ENCODE results near the gene CEL. TPM values are rescaled to one million over a fixed set of nuclear protein-coding genes. Genes with fewer than 3 reads are reported as not detected.
"Not testable (repeated sequence)": the region's sequence is repeated elsewhere in the genome, so short reads cannot be mapped to it uniquely, and the experiment has no call there.

The CEL gene
- 1 to 10 TPM; 2.8 to 3.5 TPM for total RNA-seq

DNA sequence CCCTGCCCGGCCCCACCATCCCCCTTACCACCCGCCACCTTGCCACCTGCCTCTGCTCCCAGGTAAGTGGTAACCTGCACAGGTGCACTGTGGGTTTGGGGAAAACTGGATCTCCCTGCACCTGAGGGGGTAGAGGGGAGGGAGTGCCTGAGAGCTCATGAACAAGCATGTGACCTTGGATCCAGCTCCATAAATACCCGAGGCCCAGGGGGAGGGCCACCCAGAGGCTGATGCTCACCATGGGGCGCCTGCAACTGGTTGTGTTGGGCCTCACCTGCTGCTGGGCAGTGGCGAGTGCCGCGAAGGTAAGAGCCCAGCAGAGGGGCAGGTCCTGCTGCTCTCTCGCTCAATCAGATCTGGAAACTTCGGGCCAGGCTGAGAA is at the start of gene CEL:
TSS of gene CEL (plus strand) at position 218 of the 382 bp plus-strand sequence. CDS start at position 240, 22 bp downstream.
- H3K27ac Mint-ChIP-seq = peak within 1 kb of the TSS; percentile 76
- POLR2A ChIA-PET, H3K27me3 Mint-ChIP-seq, H3K4me3 Mint-ChIP-seq, DNase-seq, CTCF ChIA-PET, H3K9me3 Mint-ChIP-seq: not testable (repeated sequence)
- H3K36me3 Mint-ChIP-seq (ENCODE audit: low read depth) = peaks cover 26% of the 10 kb centered on the region
- H3K4me1 Mint-ChIP-seq = peaks cover 52% of the 10 kb centered on the region

DNA sequence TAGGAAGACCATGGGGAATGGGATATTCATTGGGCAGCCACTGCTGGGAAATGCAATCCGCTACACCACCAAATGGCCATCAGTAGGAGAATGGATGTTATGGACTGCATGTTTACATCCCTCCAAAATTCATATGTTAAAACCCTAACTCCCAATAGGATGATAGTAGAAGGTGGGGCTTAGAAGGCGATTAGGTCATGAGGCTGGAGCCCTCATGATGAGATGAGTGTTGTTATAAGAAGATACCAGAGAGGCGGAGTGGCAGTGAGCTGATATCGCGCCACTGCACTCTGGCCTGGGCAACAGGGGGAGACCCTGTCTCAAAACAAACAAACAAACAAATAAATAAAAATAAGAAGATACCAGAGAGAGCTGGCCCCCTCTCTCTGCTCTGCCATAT is 47.1 kb upstream of the CEL start:
- Mint-ChIP-seq H3K9me3 (no peaks in the 10 kb centered on the region), H3K4me1 (no peaks in the 10 kb centered on the region), H3K36me3 (ENCODE audit: low read depth) (no peaks in the 10 kb centered on the region), H3K4me3 (no peak overlapping the region), H3K27ac (no peak overlapping the region), H3K27me3 (peaks cover 29% of the 10 kb centered on the region)
- ChIA-PET POLR2A (no interaction called here), CTCF (interaction anchor here (2.0 to 2.3 kb wide), 2 partner anchors 8 to 10 kb away, joined by 9 to 15 read pairs; no protein-coding TSS in a partner anchor)
- no peak for DNase-seq

DNA sequence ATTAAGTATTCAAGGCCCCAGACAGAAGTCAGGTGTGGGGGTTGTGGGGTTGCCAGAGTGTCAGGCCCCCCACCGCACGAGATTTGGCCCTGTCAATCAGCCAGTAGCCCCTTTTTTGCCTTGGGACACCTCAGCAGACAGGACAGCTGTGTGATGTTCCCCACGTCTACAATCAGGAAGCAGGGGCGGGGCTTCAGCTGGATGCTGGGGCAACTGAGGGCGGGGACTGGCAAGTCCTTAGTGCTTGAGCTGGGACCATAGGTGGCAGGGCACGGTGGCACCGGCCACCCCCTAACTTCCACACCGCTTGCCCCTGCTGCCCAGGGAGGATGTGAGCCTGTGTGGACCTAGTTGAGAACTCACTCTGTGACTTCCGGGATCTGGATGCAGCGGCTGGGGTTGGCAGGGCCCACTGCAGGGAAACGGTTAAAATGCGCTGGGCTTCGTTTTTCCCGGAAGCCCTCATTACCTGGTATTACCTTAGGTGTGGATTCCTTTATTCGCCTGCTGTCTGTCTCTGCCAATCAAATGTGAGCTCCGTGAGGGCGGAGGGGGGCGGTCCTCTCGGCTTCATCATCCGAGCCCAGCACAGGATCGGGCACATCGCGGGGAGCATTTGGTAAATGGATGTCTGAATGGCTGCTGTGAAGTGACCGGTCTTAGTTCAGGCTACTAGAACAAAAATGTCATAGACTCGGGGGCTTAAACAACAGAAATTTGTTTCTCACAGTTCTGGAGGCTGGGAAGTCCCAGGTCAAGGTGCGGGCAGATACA is 38.5 kb upstream of the CEL start:
- ChIA-PET POLR2A (no interaction called here), CTCF (interaction anchor here (0.9 to 3.0 kb wide), 18 partner anchors 9 to 173 kb away, joined by 3 to 51 read pairs (median 4); partner anchors contain the start of gene GTF3C5)
- Mint-ChIP-seq H3K36me3 (ENCODE audit: low read depth) (no peaks in the 10 kb centered on the region), H3K4me3 (peak overlapping the region; percentile 43), H3K27ac (no peak overlapping the region), H3K4me1 (peaks cover 24% of the 10 kb centered on the region), H3K27me3 (peaks cover 4% of the 10 kb centered on the region), H3K9me3 (no peaks in the 10 kb centered on the region)
- DNase-seq = peak; percentile 71

DNA sequence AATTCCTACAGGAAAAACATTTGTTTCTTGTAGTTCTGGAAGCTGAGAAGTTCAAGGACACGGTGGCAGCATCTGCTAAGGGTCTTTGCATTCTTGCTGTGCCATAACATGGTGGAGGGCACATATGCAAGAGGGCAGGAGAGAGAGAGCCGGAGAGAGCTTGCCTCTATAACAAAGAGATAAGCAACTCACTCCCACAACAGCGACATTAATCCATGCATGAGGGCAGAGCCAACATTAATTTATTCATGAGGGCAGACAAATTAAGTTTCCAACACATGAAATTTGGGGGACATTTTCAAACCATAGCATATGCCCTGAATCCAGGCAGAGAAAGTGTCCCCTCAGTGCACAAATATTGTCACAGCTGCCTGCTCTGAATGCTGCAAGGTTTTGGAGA is 35.4 kb upstream of the CEL start:
- Mint-ChIP-seq H3K36me3 (ENCODE audit: low read depth) (peaks cover 5% of the 10 kb centered on the region), H3K4me3 (no peak overlapping the region), H3K27me3 (peaks cover 1% of the 10 kb centered on the region), H3K9me3 (no peaks in the 10 kb centered on the region), H3K27ac (no peak overlapping the region), H3K4me1 (peaks cover 37% of the 10 kb centered on the region)
- no peak for DNase-seq
- POLR2A ChIA-PET = no interaction called here
- CTCF ChIA-PET = interaction anchor here (0.6 kb wide), 1 partner anchor 146 kb away, joined by 4 read pairs; no protein-coding TSS in a partner anchor

DNA sequence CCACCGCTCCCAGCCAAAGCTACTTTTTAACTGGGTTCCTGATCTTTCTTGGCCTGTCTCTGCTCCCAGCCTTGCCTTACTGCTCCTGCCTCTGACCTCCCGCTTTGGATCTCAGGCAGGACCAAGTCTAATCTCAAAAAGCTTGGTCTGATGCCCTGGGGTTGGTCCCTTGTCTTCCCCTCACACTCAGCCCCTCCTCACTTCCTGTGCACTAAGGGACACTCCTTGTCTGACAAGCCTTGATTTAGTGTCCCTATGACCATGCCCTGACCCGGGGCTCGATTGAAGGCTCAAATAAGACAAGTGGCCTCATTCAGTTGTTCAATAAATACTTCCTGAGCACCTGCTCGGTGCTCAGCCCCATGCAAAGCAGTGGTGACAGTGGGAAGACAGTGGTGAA is 34.6 kb upstream of the CEL start:
- Mint-ChIP-seq H3K36me3 (ENCODE audit: low read depth) (peaks cover 12% of the 10 kb centered on the region), H3K9me3 (peaks cover 3% of the 10 kb centered on the region), H3K4me1 (peaks cover 44% of the 10 kb centered on the region), H3K27me3 (no peaks in the 10 kb centered on the region), H3K4me3 (no peak overlapping the region), H3K27ac (no peak overlapping the region)
- ChIA-PET CTCF (interaction anchor here (1.6 kb wide), 1 partner anchor 13 kb away, joined by 4 read pairs; no protein-coding TSS in a partner anchor), POLR2A (no interaction called here)
- DNase-seq = no peak

DNA sequence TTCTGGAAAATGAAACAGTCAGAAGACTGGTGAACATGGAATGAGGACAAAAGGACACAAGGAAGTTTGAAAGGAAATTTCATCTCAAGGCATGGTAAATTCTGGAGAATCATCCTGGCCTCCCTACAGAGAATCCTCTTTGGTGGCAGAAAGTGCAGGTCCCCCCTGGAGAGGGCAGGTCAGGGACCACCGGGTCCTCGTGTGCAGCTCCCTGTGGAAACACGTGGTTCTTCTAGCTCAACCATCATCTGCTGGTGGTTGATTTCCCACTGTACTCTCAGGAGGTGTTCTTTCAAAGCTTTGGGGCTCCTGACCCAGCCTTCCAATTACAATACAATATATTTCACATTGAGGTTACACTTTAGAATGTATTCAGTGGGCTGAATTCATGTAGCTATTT is 33.6 kb upstream of the CEL start:
- Mint-ChIP-seq H3K27ac (no peak overlapping the region), H3K36me3 (ENCODE audit: low read depth) (peaks cover 19% of the 10 kb centered on the region), H3K9me3 (peaks cover 3% of the 10 kb centered on the region), H3K4me1 (peaks cover 45% of the 10 kb centered on the region), H3K27me3 (no peaks in the 10 kb centered on the region), H3K4me3 (peak overlapping the region; percentile 96)
- POLR2A ChIA-PET = no interaction called here
- CTCF ChIA-PET = interaction anchor here (1.1 to 1.6 kb wide), 2 partner anchors 10 to 12 kb away, joined by 4 read pairs; no protein-coding TSS in a partner anchor
- DNase-seq = no peak

DNA sequence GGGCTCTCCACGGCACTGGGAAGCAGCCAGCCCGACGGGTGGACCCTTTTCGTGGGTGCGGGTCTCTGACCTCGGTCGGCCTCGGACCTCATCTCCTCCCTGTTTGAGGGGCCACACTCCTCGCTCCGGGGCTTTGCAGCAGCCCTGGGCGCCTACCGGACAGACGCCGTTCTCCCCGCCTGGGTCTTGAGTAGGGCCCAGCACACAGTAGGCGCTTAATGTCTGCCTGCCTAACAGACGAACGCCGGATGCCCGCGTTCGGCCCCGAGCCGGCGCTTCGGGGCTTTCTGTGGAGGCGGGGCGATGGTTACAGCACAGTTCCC is 31.8 kb upstream of the CEL start:
- Mint-ChIP-seq H3K27ac (peak overlapping the region; percentile 97), H3K9me3 (peaks cover 3% of the 10 kb centered on the region), H3K27me3 (no peaks in the 10 kb centered on the region), H3K36me3 (ENCODE audit: low read depth) (peaks cover 19% of the 10 kb centered on the region), H3K4me1 (peaks cover 50% of the 10 kb centered on the region), H3K4me3 (peak overlapping the region; percentile 96)
- ChIA-PET CTCF (interaction anchor here (1.0 to 5.1 kb wide), 4 partner anchors 7 to 117 kb away, joined by 3 to 51 read pairs (median 5); no protein-coding TSS in a partner anchor), POLR2A (interaction anchor here (1.0 kb wide), 2 partner anchors 114 to 119 kb away, joined by 4 to 6 read pairs; no protein-coding TSS in a partner anchor)
- no peak for DNase-seq

DNA sequence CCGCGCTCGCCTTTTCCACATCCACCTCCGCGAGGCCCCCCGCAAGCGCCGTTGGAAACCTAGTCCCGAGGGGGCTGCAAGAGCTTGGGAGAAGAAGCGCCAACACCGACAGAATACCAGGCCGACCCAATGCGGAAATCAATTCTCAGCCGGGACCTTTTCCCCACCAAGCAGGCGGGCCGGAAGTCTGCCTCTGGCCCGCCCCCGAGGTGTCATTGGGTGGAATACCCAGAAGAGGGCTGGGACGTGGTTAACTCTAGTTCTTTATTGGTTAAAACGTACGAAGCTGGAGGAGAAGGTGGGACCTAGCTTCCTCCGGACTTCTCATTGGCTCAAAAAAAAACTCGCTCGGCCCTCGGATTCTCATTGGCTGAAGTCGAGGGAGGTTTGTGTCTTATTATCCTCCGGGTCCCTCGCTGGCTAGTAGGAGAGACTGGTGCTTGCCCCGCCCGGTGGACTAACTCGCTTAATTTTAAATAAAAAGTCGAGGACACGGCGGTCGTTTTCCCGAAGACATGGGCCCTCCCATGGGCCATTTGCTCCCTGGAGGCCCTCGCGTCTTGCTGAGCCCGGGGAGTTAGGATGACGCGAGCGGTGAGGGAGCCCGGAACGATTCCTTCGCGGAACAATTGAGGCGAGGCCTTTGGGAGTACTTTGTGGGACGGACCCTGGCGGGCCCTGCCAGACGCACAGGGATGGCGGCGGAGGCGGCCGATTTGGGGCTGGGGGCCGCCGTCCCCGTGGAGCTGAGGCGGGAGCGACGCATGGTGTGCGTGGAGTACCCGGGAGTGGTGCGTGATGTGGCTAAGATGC is 31.3 kb upstream of the CEL start, which contains the start of gene GTF3C5:
TSS of gene GTF3C5 (plus strand) at position 681 of the 813 bp plus-strand sequence. CDS start at position 696, 15 bp downstream.
- Mint-ChIP-seq H3K9me3 (peaks cover 3% of the 10 kb centered on the region), H3K27ac (peak within 1 kb of the TSS; percentile 97), H3K27me3 (no peaks in the 10 kb centered on the region), H3K4me1 (peaks cover 50% of the 10 kb centered on the region), H3K36me3 (ENCODE audit: low read depth) (peaks cover 19% of the 10 kb centered on the region), H3K4me3 (peak within 1 kb of the TSS; percentile 96)
- CTCF ChIA-PET = interaction anchor here (0.7 to 5.1 kb wide), 7 partner anchors 8 to 117 kb away, joined by 3 to 51 read pairs (median 4); no protein-coding TSS in a partner anchor
- POLR2A ChIA-PET = interaction anchor here (1.0 kb wide), 2 partner anchors 114 to 119 kb away, joined by 4 to 6 read pairs; no protein-coding TSS in a partner anchor
- DNase-seq = peak; percentile 96

DNA sequence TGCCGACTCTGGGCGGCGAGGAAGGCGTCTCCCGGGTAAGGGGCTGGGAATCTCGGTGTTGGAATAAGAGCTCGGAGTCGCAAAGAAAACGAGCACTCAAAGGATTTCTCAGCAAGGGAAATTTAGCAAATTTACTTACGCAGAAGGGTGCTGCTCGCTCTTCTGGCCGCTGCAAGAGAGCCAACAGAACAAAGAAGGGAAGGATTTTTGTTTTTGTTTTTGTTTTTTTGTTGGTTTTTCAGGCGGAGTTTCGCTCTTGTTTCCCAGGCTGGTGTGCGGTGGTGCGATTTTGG is 30.7 kb upstream of the CEL start:
- H3K27ac Mint-ChIP-seq = peak overlapping the region; percentile 97
- POLR2A ChIA-PET = no interaction called here
- H3K27me3 Mint-ChIP-seq = no peaks in the 10 kb centered on the region
- H3K4me3 Mint-ChIP-seq = peak overlapping the region; percentile 96
- DNase-seq = no peak
- peaks cover 51% of the 10 kb centered on the region for H3K4me1 Mint-ChIP-seq
- CTCF ChIA-PET = interaction anchor here (0.9 to 5.1 kb wide), 4 partner anchors 8 to 116 kb away, joined by 3 to 51 read pairs (median 4); no protein-coding TSS in a partner anchor
- peaks cover 19% of the 10 kb centered on the region for H3K36me3 Mint-ChIP-seq (ENCODE audit: low read depth)
- peaks cover 3% of the 10 kb centered on the region for H3K9me3 Mint-ChIP-seq

DNA sequence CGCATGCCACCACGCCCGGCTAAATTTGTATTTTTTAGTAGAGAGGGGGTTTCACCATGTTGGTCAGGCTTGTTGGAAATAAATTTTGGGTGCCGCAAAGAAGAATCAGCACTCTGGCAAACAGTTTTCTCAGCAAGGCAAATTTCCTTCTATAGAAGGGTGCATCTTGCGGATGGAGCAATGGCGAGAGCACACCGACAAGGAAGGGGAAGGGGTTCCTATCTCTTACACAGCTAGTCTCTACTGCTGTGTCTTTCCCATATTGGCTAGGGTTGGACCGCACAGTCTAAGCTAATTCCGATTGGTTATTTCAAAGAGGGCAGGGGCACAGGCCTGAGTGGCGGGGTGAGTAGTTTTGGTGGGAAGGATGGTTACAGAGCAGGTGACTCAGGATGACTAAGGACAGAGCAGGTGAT is 30.3 kb upstream of the CEL start:
- ChIA-PET POLR2A (no interaction called here), CTCF (interaction anchor here (0.9 to 5.1 kb wide), 4 partner anchors 9 to 116 kb away, joined by 3 to 51 read pairs (median 4); no protein-coding TSS in a partner anchor)
- peak overlapping the region; percentile 97 for H3K27ac Mint-ChIP-seq
- peaks cover 53% of the 10 kb centered on the region for H3K4me1 Mint-ChIP-seq
- DNase-seq = no peak
- H3K9me3 Mint-ChIP-seq = peaks cover 3% of the 10 kb centered on the region
- no peaks in the 10 kb centered on the region for H3K27me3 Mint-ChIP-seq
- H3K36me3 Mint-ChIP-seq (ENCODE audit: low read depth) = peaks cover 19% of the 10 kb centered on the region
- peak overlapping the region; percentile 96 for H3K4me3 Mint-ChIP-seq

DNA sequence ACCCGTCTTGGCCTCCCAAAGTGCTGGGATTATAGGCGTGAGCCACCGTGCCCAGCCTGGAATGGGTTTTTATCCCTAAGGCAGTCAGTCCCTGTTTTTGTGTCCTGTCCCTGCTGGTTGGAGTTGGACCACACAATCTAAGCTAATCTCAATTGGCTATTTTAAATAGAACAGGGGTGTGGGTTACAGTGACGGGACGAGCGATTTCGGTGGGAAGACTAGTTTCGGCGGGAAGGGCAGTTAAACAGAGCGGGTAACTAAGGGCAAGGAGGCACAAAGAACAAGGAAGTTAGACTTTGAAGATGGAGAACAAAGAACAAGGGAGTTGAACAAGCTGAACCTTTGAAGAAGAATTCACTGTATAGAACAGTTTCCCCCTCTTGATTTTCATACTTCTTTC is 29.6 kb upstream of the CEL start:
- Mint-ChIP-seq H3K27ac (peak overlapping the region; percentile 97), H3K4me3 (peak overlapping the region; percentile 96)
- POLR2A ChIA-PET = no interaction called here

DNA sequence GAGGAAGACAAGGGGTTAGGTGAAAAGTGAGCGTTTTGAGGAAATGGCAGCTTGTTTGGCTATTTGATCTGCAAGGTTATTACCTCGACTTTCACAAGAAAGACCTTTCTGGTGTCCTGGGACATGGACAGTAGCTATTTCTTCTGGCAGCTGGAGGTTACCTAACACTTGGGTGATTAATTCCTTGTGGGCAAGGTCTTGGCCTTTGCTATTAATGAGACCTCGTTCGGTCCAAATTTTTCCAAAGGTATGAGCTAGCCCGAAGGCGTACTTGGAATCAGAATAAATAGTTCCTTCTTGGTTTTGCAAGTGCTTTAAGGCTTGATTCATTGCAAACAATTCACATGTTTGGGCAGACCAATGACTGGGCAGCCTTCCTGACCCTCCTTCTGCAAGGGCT is 26.1 kb upstream of the CEL start:
- Mint-ChIP-seq H3K9me3 (peaks cover 3% of the 10 kb centered on the region), H3K4me1 (peaks cover 41% of the 10 kb centered on the region), H3K27me3 (no peaks in the 10 kb centered on the region), H3K36me3 (ENCODE audit: low read depth) (peaks cover 18% of the 10 kb centered on the region), H3K4me3 (no peak overlapping the region), H3K27ac (no peak overlapping the region)
- POLR2A ChIA-PET = no interaction called here
- no peak for DNase-seq
- CTCF ChIA-PET = interaction anchor here (1.3 to 1.4 kb wide), 2 partner anchors 13 to 122 kb away, joined by 3 to 9 read pairs; no protein-coding TSS in a partner anchor

More for the DNA sequence above, 29.6 kb upstream of the CEL start:
- peaks cover 51% of the 10 kb centered on the region for H3K4me1 Mint-ChIP-seq
- peaks cover 3% of the 10 kb centered on the region for H3K9me3 Mint-ChIP-seq
- CTCF ChIA-PET = interaction anchor here (1.4 to 5.1 kb wide), 2 partner anchors 9 to 112 kb away, joined by 4 to 51 read pairs; no protein-coding TSS in a partner anchor
- H3K36me3 Mint-ChIP-seq (ENCODE audit: low read depth) = peaks cover 19% of the 10 kb centered on the region
- H3K27me3 Mint-ChIP-seq = no peaks in the 10 kb centered on the region
- DNase-seq = no peak

Measured in activated CD4-positive, alpha-beta T cell treated with anti-CD3 and anti-CD28 coated beads, Interleukin-2, amount 10 ng/mL, durations not matched to agents 7 days and 5 days (primary cell).